SK-N-SH (cell line): ENCODE data around the gene MAP7. TPM values are rescaled to one million over a fixed set of nuclear protein-coding genes. Genes with fewer than 3 reads are reported as not detected.
"Not testable (repeated sequence)": the region's sequence is repeated elsewhere in the genome, so short reads cannot be mapped to it uniquely, and the experiment has no call there.

ENCODE experiments used
- CTCF ChIA-PET: fragments of 300-600, 350-600 bp; formaldehyde crosslinking; extraction: SDS; loops from one replicate; lab custom pipeline; 2021; lab: Yijun Ruan, JAX
- POLR2A ChIA-PET: fragments of 350-600 bp; sonication (Branson Sonifier 250); formaldehyde crosslinking; extraction: SDS; loops from one replicate; lab custom pipeline; 2020; ENCODE audit warnings: antibody characterized with exemption, inconsistent platforms; lab: Yijun Ruan, JAX
- DNase-seq: peaks from one replicate; pipeline ENCODE4 v3.0.0; 2012
- H2AFZ ChIP-seq: fragments of 200-600 bp; sonication (generic); 2 replicates; pipeline ENCODE4 v1.8.1; 2016; ENCODE audit warnings: antibody characterized with exemption, mild to moderate bottlenecking, low read depth
- H3F3A ChIP-seq: fragments of 200-600 bp; sonication (generic); replicated peaks from 2 replicates; pipeline ENCODE3; 2016; ENCODE audit warnings: antibody characterized with exemption, mild to moderate bottlenecking; ENCODE audit not compliant: insufficient read depth
- H3K27ac ChIP-seq, 2 experiments: fragments of 200-500 bp in 1 of 2; fragments of 200-600 bp in 1 of 2; sonication (Bioruptor generic) in 1 of 2; sonication (generic), shearing (Covaris generic) in 1 of 2; 2 replicates each; pipeline versions ENCODE4 v1.5.1 to v1.6.1; 2014 to 2016; ENCODE audit warnings: low read depth in 2 of 2, inconsistent platforms in 1 of 2, low read length in 1 of 2, mild to moderate bottlenecking in 1 of 2, mixed read lengths in 1 of 2
- H3K27me3 ChIP-seq: fragments of 200-600 bp; sonication (generic), shearing (Covaris generic); 2 replicates; pipeline ENCODE4 v1.6.1; 2016; ENCODE audit warnings: mixed run types; ENCODE audit not compliant: insufficient read depth
- H3K36me3 ChIP-seq, 2 experiments: fragments of 200-500 bp in 1 of 2; fragments of 200-600 bp in 1 of 2; sonication (Bioruptor generic) in 1 of 2; sonication (generic) in 1 of 2; replicated peaks in 1 of 2; 2 replicates each; pipeline versions ENCODE3 to v1.5.1; 2014 to 2016; ENCODE audit warnings: low read length in 1 of 2, mild to moderate bottlenecking in 1 of 2; ENCODE audit not compliant: insufficient read depth in 2 of 2, control insufficient read depth in 1 of 2
- H3K4me1 ChIP-seq, 2 experiments: fragments of 200-500 bp in 1 of 2; fragments of 200-600 bp in 1 of 2; sonication (Bioruptor generic) in 1 of 2; sonication (generic), shearing (Covaris generic) in 1 of 2; 2 replicates each; pipeline versions ENCODE4 v1.5.1 to v1.6.1; 2014 to 2016; ENCODE audit warnings: low read depth in 1 of 2, low read length in 1 of 2, mixed run types in 1 of 2; ENCODE audit not compliant: insufficient read depth in 2 of 2, control insufficient read depth in 1 of 2
- H3K4me2 ChIP-seq: fragments of 200-600 bp; sonication (generic), shearing (Covaris generic); 2 replicates; pipeline ENCODE4 v1.6.1; 2017; ENCODE audit warnings: mixed run types
- H3K4me3 ChIP-seq, 2 experiments: fragments of 200-500 bp in 1 of 2; fragments of 200-600 bp in 1 of 2; sonication (Bioruptor generic) in 1 of 2; sonication (generic), shearing (Covaris generic) in 1 of 2; 2 replicates each; pipeline versions ENCODE4 v1.5.1 to v1.8.1; 2014 to 2016; ENCODE audit warnings: low read depth in 2 of 2, inconsistent platforms in 1 of 2, low read length in 1 of 2, mild to moderate bottlenecking in 1 of 2, mixed read lengths in 1 of 2, moderate library complexity in 1 of 2
- H3K79me2 ChIP-seq: fragments of 200-600 bp; sonication (generic); 2 replicates; pipeline ENCODE4 v1.8.1; 2017; ENCODE audit warnings: mild to moderate bottlenecking; ENCODE audit not compliant: insufficient read depth
- H3K9ac ChIP-seq: fragments of 200-600 bp; sonication (generic); 2 replicates; pipeline ENCODE4 v1.6.1; 2017; ENCODE audit warnings: mixed run types
- H3K9me2 ChIP-seq: fragments of 200-600 bp; sonication (generic); 2 replicates; pipeline ENCODE4 v1.6.1; 2017; ENCODE audit warnings: mixed run types
- H3K9me3 ChIP-seq: fragments of 200-600 bp; sonication (generic); 2 replicates; pipeline ENCODE4 v1.6.1; 2017; ENCODE audit warnings: mixed run types, mild to moderate bottlenecking, moderate library complexity
- H4K20me1 ChIP-seq: fragments of 200-600 bp; sonication (generic); 2 replicates; pipeline ENCODE4 v1.6.1; 2017; ENCODE audit warnings: mild to moderate bottlenecking, mixed run types; ENCODE audit not compliant: insufficient read depth
- CTCF ChIP-seq: fragments of 200-600 bp; sonication (generic); IDR thresholded peaks from 2 replicates; pipeline ENCODE4 v1.6.1; 2017; ENCODE audit warnings: antibody characterized with exemption, mild to moderate bottlenecking, moderate library complexity
- EP300 ChIP-seq, 2 experiments: IDR thresholded peaks; 2 replicates each; pipeline versions ENCODE4 v1.4.0 to v1.6.1; 2012; ENCODE audit warnings: borderline replicate concordance in 1 of 2, low read depth in 1 of 2, low read length in 1 of 2
- GATA2 ChIP-seq: sonication (generic); formaldehyde crosslinking; IDR thresholded peaks from 2 replicates; pipeline ENCODE4 v1.5.0; 2020; ENCODE audit warnings: mild to moderate bottlenecking, missing genetic modification reagents
- IRF3 ChIP-seq: fragments of 150-350 bp; IDR thresholded peaks from 2 replicates; pipeline ENCODE4 v1.6.1; 2016; ENCODE audit warnings: mild to moderate bottlenecking, low read depth, low read length
- MAX ChIP-seq: IDR thresholded peaks from 2 replicates; pipeline ENCODE4 v1.4.0; 2012; ENCODE audit warnings: low read depth
- MXI1 ChIP-seq: IDR thresholded peaks from 2 replicates; pipeline ENCODE4 v1.6.1; 2012; ENCODE audit warnings: mild to moderate bottlenecking, low read depth, low read length, improper control_type of control experiment
- NFIC ChIP-seq: IDR thresholded peaks from 2 replicates; pipeline ENCODE4 v1.4.0; 2012; ENCODE audit warnings: borderline replicate concordance
- RCOR1 ChIP-seq: fragments of 150-350 bp; IDR thresholded peaks from 2 replicates; pipeline ENCODE4 v1.6.1; 2017; ENCODE audit warnings: antibody characterized with exemption, low read length
- REST ChIP-seq: IDR thresholded peaks from 2 replicates; pipeline ENCODE4 v1.6.1; 2012; ENCODE audit warnings: mild to moderate bottlenecking, low read depth, low read length, moderate library complexity
- SMC3 ChIP-seq: IDR thresholded peaks from 2 replicates; pipeline ENCODE4 v1.6.1; 2012; ENCODE audit warnings: low read depth, low read length, improper control_type of control experiment
- TAF1 ChIP-seq: IDR thresholded peaks from 2 replicates; pipeline ENCODE4 v1.6.1; 2012; ENCODE audit warnings: low read depth, mild to moderate bottlenecking, low read length, moderate library complexity, borderline replicate concordance
- WGBS: methylation state at CpG from one replicate; pipeline ENCODE4 v1.1.6; 2017; ENCODE audit warnings: low lambda C conversion rate; 5-methylcytosine and 5-hydroxymethylcytosine counted together
- polyA plus RNA-seq, 3 experiments: library from polyadenylated mRNA; depleted of rRNA; stranded (reverse); fragments of >200 nt; gene quantifications; 2 replicates each; pipeline ENCODE4 v1.2.3, GENCODE V29; 2012

The MAP7 gene
- polyA plus RNA-seq, 1 of the 3 experiments (the other 2 are of a cell fraction), result 0.76 TPM

- Histone ChIP-seq H3K36me3 (no peaks in the 10 kb centered on the region), H3K27ac (peak overlapping the region; percentile 20 to 99; a peak in 3 of 4 replicates), H3K27me3 (no peaks in the 10 kb centered on the region), H3K4me2 (no peak overlapping the region), H2AFZ (no peak overlapping the region), H3K4me3 (no peak overlapping the region), H3K9me3 (no peaks in the 10 kb centered on the region), H3F3A (no peaks in the 10 kb centered on the region), H3K9ac (no peak overlapping the region), H3K9me2 (no peaks in the 10 kb centered on the region), H3K4me1 (peaks cover 0 to 27% of the 10 kb centered on the region in 2 experiments; a peak in 2 of 4 replicates), H3K79me2 (no peaks in the 10 kb centered on the region), H4K20me1 (no peaks in the 10 kb centered on the region)
- ChIA-PET CTCF (interaction anchor here (1.1 to 2.3 kb wide), 5 partner anchors 10 to 59 kb away, joined by 3 to 12 read pairs (median 6); no protein-coding TSS in a partner anchor), POLR2A (interaction anchor here (1.7 to 1.8 kb wide), 2 partner anchors 10 to 202 kb away, joined by 4 read pairs; partner anchors contain the start of gene BCLAF1)
- WGBS, result 21% methylated on average over 2 of the region's 2 CpGs
- peak; percentile 31 for DNase-seq
- TF ChIP-seq EP300 (IDR thresholded peaks at IDR 0.05; ENCODE audit: borderline replicate concordance in 1 of 2, low read depth in 1 of 2, low read length in 1 of 2) (0 out of 4 replicates have a peak, but pooled peaks of 1 of the 2 experiments have one; percentile 6), MAX (no peak)
Measured at GRCh38 chr6:136491251-136491650, 59.0 kb downstream of the MAP7 start.

- not testable (repeated sequence) for H3K4me3 ChIP-seq, H4K20me1 ChIP-seq, H3K9me2 ChIP-seq, H3K4me2 ChIP-seq, H3K36me3 ChIP-seq, H2AFZ ChIP-seq, DNase-seq, H3K27me3 ChIP-seq, H3K79me2 ChIP-seq, H3K9ac ChIP-seq, H3K9me3 ChIP-seq, H3F3A ChIP-seq
- POLR2A ChIA-PET, result interaction anchor here (1.4 kb wide), 1 partner anchor 37 kb away, joined by 4 read pairs; no protein-coding TSS in a partner anchor
- CTCF ChIA-PET, result interaction anchor here (1.2 to 1.4 kb wide), 2 partner anchors 36 to 57 kb away, joined by 4 to 5 read pairs; no protein-coding TSS in a partner anchor
- WGBS, result 90% methylated on average over 3 of the region's 3 CpGs
- Histone ChIP-seq H3K4me1 (peaks cover 0 to 30% of the 10 kb centered on the region in 2 experiments; a peak in 2 of 4 replicates), H3K27ac (peak overlapping the region in 1 of 2 experiments; percentile 99; a peak in 2 of 4 replicates)
Measured at GRCh38 chr6:136489689-136490033, 60.6 kb downstream of the MAP7 start.

GRCh38 chr6:136487759-136488425 is 62.3 kb downstream of the MAP7 start:
- 86% methylated on average over 7 of the region's 7 CpGs for WGBS
- Histone ChIP-seq H2AFZ (no peak overlapping the region), H3K4me2 (no peak overlapping the region), H3K27ac (no peak overlapping the region), H3K4me1 (peaks cover 0 to 24% of the 10 kb centered on the region in 2 experiments; a peak in 2 of 4 replicates), H4K20me1 (no peaks in the 10 kb centered on the region), H3K9me2 (no peaks in the 10 kb centered on the region), H3K9ac (no peak overlapping the region), H3K36me3 (no peaks in the 10 kb centered on the region), H3F3A (no peaks in the 10 kb centered on the region), H3K4me3 (no peak overlapping the region), H3K9me3 (no peaks in the 10 kb centered on the region), H3K79me2 (no peaks in the 10 kb centered on the region), H3K27me3 (no peaks in the 10 kb centered on the region)
- no peak for DNase-seq
- ChIA-PET CTCF (interaction anchor here (1.0 to 1.7 kb wide), 2 partner anchors 59 to 198 kb away, joined by 3 to 4 read pairs; partner anchors contain the start of gene BCLAF1), POLR2A (no interaction called here)
- TF ChIP-seq TAF1 (no peak), EP300 (IDR thresholded peaks at IDR 0.05; ENCODE audit: borderline replicate concordance in 1 of 2, low read depth in 1 of 2, low read length in 1 of 2) (no peak), GATA2 (CRISPR knock-in tag) (no peak), SMC3 (no peak), IRF3 (no peak), MAX (no peak), NFIC (no peak), REST (no peak), MXI1 (no peak), RCOR1 (no peak), CTCF (no peak)
